ENCODE measurements around the gene NFIC.
"Not testable (repeated sequence)": the region's sequence is repeated elsewhere in the genome, so short reads cannot be mapped to it uniquely, and the experiment has no call there.

Gene NFIC

GRCh38 chr19:3338541-3339181 lies 27.7 kb upstream of the NFIC start:
- Histone ChIP-seq H3K36me3 (ENCODE audit: insufficient read depth, low read length) (no peaks in the 10 kb centered on the region), H3K9me3 (ENCODE audit: insufficient read depth, low read depth, low read length) (no peaks in the 10 kb centered on the region), H3K4me3 (ENCODE audit: low read length) (no peak overlapping the region), H3K9ac (ENCODE audit: low read depth, low read length) (no peak overlapping the region), H3K4me1 (ENCODE audit: insufficient read depth, low read length) (no peaks in the 10 kb centered on the region), H3K27ac (ENCODE audit: low read depth, low read length) (no peak overlapping the region), H3K27me3 (ENCODE audit: insufficient read depth, low read length) (peaks cover 4% of the 10 kb centered on the region; the same call in 1 of the 2 replicates)
- WGBS = 79% methylated on average over 12 of the region's 12 CpGs

DNA sequence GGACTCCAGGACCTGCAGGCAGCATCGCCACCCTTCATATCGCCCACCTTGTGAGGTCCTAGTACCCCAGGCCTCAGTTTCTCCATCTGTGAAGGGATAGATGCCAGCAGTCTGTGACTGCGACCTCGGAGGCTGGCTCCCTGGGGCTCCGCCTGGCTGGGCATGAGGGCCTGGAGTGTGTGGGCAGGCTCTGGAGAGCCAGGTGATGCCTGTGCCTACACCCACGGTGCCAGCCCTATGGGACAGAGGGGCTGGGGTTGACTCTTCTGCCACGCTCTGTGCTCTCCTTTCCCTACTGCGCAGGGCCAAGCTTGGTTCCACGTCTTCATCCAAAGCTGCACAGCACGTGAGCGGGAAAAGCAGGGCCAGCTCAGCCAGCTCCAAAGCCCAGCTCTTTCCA lies 26.0 kb upstream of the NFIC start:
- peaks cover 4% of the 10 kb centered on the region; the same call in 1 of the 2 replicates for H3K27me3 ChIP-seq (ENCODE audit: insufficient read depth, low read length)
- no peak overlapping the region for H3K4me3 ChIP-seq (ENCODE audit: low read length)
- WGBS = 83% methylated on average over 11 of the region's 11 CpGs
- H3K36me3 ChIP-seq (ENCODE audit: insufficient read depth, low read length) = no peaks in the 10 kb centered on the region
- H3K27ac ChIP-seq (ENCODE audit: low read depth, low read length) = no peak overlapping the region
- no peaks in the 10 kb centered on the region for H3K9me3 ChIP-seq (ENCODE audit: insufficient read depth, low read depth, low read length)
- no peaks in the 10 kb centered on the region for H3K4me1 ChIP-seq (ENCODE audit: insufficient read depth, low read length)
- H3K9ac ChIP-seq (ENCODE audit: low read depth, low read length) = no peak overlapping the region

DNA sequence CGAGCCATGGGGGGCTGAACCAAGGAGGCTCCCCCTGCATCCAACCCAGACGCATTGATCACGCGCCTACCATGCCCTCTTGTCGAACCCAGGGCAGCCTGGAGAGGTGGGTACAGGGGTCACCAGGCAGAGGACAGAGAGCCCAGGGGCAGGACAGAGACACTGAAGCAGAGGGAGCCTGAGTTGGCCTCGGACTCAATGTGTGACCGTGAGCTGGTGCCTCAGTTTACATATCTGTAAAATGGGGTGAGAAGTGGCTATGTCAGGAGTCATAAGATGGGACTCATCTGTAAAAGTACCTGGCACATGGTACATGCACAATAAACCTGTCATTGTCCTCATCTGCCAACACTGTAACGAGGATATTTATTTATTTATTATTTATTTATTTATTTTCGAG lies 24.1 kb upstream of the NFIC start:
- H3K9ac ChIP-seq (ENCODE audit: low read depth, low read length) = no peak overlapping the region
- no peaks in the 10 kb centered on the region for H3K4me1 ChIP-seq (ENCODE audit: insufficient read depth, low read length)
- H3K4me3 ChIP-seq (ENCODE audit: low read length) = no peak overlapping the region
- no peaks in the 10 kb centered on the region for H3K9me3 ChIP-seq (ENCODE audit: insufficient read depth, low read depth, low read length)
- 76% methylated on average over 8 of the region's 9 CpGs for WGBS
- peaks cover 15% of the 10 kb centered on the region for H3K27me3 ChIP-seq (ENCODE audit: insufficient read depth, low read length)
- no peaks in the 10 kb centered on the region for H3K36me3 ChIP-seq (ENCODE audit: insufficient read depth, low read length)
- no peak overlapping the region for H3K27ac ChIP-seq (ENCODE audit: low read depth, low read length)

DNA sequence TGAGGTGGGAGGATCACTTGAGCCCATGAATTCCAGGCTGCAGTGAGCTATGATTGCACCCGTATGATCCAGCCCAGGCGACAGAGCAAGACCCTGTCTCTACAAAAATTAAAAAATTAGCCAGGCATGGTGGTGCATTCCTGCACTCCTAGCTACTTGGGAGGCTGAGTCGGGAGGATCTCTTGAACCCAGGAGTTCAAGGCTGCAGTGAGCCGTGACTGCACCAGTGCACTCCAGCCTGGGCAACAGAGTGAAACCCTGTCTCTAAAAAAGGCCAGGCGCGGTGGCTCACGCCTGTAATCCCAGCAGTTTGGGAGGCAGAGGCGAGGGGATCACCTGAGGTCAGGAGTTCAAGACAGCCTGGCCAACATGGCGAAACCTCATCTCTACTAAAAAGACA lies 23.4 kb upstream of the NFIC start:
- 86% methylated on average over 9 of the region's 9 CpGs for WGBS
- peaks cover 16% of the 10 kb centered on the region for H3K27me3 ChIP-seq (ENCODE audit: insufficient read depth, low read length)
- not testable (repeated sequence) for H3K9ac ChIP-seq (ENCODE audit: low read depth, low read length); H3K4me1 ChIP-seq (ENCODE audit: insufficient read depth, low read length); H3K27ac ChIP-seq (ENCODE audit: low read depth, low read length); H3K36me3 ChIP-seq (ENCODE audit: insufficient read depth, low read length); H3K9me3 ChIP-seq (ENCODE audit: insufficient read depth, low read depth, low read length); H3K4me3 ChIP-seq (ENCODE audit: low read length)

DNA sequence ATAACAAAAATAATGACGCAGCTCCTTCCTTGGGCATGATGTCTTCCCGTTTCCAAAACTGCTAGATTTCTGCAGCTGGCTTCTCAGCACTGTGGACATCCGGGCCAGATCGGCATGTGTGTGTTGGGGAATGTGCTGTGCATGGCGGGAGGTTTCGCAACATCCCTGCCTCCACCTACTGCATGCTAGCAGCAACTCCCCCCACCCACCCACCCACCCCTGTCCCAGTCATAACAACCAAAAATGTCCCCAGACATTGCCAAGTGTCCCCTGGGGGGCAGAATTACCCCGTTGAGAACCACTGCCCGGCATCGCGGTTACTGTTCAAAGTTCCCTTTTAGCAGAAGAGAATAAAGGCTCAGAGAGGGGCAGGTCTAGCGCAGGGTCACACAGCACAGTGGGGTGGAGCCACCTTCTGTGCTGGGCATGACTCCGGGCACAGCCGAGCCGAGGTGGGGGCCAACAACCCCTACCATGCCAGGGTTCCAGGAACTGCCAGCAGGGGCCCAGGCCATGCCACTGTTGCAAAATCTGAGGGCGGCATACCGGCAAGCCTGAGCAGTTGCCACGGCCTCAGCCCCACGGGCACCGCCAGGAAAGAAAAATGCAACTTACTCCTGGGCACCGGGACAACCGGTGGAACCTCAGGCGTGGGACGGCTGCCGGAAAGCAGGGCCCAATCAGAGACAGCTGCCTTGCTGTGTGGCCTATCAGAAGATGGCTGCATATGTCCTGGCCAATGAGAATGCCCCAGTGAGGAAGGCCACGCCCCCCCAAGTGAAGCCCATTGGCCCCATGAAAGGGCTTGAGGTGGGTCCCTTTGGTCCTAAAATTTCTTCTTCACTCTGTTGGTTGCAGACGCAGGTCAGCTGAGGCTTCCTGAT lies 22.5 kb upstream of the NFIC start:
- WGBS = 75% methylated on average over 24 of the region's 26 CpGs
- Histone ChIP-seq H3K27ac (ENCODE audit: low read depth, low read length) (no peak overlapping the region), H3K36me3 (ENCODE audit: insufficient read depth, low read length) (no peaks in the 10 kb centered on the region), H3K4me3 (ENCODE audit: low read length) (no peak overlapping the region), H3K4me1 (ENCODE audit: insufficient read depth, low read length) (no peaks in the 10 kb centered on the region), H3K9me3 (ENCODE audit: insufficient read depth, low read depth, low read length) (no peaks in the 10 kb centered on the region), H3K9ac (ENCODE audit: low read depth, low read length) (no peak overlapping the region), H3K27me3 (ENCODE audit: insufficient read depth, low read length) (peaks cover 20% of the 10 kb centered on the region)

DNA sequence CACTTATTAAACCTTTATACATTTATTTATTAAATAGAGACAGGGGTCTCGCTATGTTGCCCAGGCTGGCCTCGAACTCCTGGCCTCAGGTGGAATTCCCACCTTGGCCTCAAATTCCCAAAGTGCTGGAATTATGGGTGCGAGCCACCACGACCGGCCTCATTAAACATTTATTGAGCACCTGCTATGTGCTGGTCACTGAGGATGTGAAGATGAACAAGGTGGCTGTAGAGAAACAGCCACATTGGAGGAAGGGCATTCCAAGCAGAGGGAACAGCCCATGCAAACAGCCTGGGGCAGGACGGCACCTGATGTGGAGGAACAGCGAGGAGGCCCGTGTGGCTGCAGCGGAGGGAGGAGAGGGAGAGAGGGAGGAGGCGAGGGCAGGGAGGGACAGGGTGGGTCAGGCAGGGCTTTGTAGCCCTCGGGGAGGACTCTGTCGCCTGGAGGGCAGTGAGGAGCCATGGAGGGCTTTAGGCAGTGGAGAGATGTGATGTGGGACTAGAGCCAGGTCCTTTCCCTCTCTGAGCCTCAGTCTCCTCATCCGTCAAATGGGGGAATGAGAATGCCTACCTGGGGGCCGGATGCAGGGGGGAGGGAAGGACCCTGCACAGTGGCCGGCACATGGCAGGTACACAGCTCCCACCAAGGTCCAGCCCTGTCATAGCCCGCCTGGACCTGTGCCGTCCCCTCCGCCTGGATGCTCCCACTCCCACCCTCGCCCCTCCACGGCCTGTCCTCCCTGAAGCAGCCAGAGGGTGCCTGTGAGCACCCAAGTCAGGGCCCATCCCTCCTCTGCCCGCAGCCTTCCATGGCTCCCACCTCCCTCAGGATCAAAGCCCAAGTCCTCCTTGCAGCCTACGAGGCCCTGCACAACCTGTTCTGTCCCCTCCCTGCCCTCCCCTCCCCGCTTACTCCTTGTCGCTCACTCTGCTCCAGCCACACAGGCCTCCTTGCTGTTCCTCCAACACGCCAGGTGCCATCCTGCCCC lies 21.5 kb upstream of the NFIC start:
- H3K36me3 ChIP-seq (ENCODE audit: insufficient read depth, low read length) = no peaks in the 10 kb centered on the region
- no peak overlapping the region for H3K4me3 ChIP-seq (ENCODE audit: low read length)
- H3K4me1 ChIP-seq (ENCODE audit: insufficient read depth, low read length) = no peaks in the 10 kb centered on the region
- H3K27ac ChIP-seq (ENCODE audit: low read depth, low read length) = no peak overlapping the region
- H3K9me3 ChIP-seq (ENCODE audit: insufficient read depth, low read depth, low read length) = no peaks in the 10 kb centered on the region
- WGBS = 79% methylated on average over 25 of the region's 25 CpGs
- no peak overlapping the region for H3K9ac ChIP-seq (ENCODE audit: low read depth, low read length)
- H3K27me3 ChIP-seq (ENCODE audit: insufficient read depth, low read length) = peaks cover 23% of the 10 kb centered on the region

GRCh38 chr19:3345850-3346460 lies 20.4 kb upstream of the NFIC start:
- WGBS = 70% methylated on average over 14 of the region's 15 CpGs
- Histone ChIP-seq H3K9ac (ENCODE audit: low read depth, low read length) (no peak overlapping the region), H3K27me3 (ENCODE audit: insufficient read depth, low read length) (peaks cover 33% of the 10 kb centered on the region), H3K36me3 (ENCODE audit: insufficient read depth, low read length) (no peaks in the 10 kb centered on the region), H3K4me1 (ENCODE audit: insufficient read depth, low read length) (no peaks in the 10 kb centered on the region), H3K9me3 (ENCODE audit: insufficient read depth, low read depth, low read length) (no peaks in the 10 kb centered on the region), H3K27ac (ENCODE audit: low read depth, low read length) (no peak overlapping the region), H3K4me3 (ENCODE audit: low read length) (no peak overlapping the region)

GRCh38 chr19:3346677-3347353 lies 19.6 kb upstream of the NFIC start:
- Histone ChIP-seq H3K9ac (ENCODE audit: low read depth, low read length) (no peak overlapping the region), H3K27me3 (ENCODE audit: insufficient read depth, low read length) (peaks cover 39% of the 10 kb centered on the region), H3K36me3 (ENCODE audit: insufficient read depth, low read length) (no peaks in the 10 kb centered on the region), H3K4me3 (ENCODE audit: low read length) (no peak overlapping the region), H3K9me3 (ENCODE audit: insufficient read depth, low read depth, low read length) (no peaks in the 10 kb centered on the region), H3K27ac (ENCODE audit: low read depth, low read length) (no peak overlapping the region), H3K4me1 (ENCODE audit: insufficient read depth, low read length) (no peaks in the 10 kb centered on the region)
- WGBS = 71% methylated on average over 23 of the region's 23 CpGs

- H3K9me3 ChIP-seq (ENCODE audit: insufficient read depth, low read depth, low read length) = no peaks in the 10 kb centered on the region
- no peaks in the 10 kb centered on the region for H3K36me3 ChIP-seq (ENCODE audit: insufficient read depth, low read length)
- no peak overlapping the region for H3K9ac ChIP-seq (ENCODE audit: low read depth, low read length)
- H3K27me3 ChIP-seq (ENCODE audit: insufficient read depth, low read length) = peaks cover 50% of the 10 kb centered on the region
- H3K4me1 ChIP-seq (ENCODE audit: insufficient read depth, low read length) = no peaks in the 10 kb centered on the region
- H3K27ac ChIP-seq (ENCODE audit: low read depth, low read length) = no peak overlapping the region
- WGBS = 81% methylated on average over 11 of the region's 11 CpGs
- H3K4me3 ChIP-seq (ENCODE audit: low read length) = no peak overlapping the region
These were observed 18.3 kb upstream of the NFIC start for GRCh38 chr19:3348042-3348441.

- H3K9me3 ChIP-seq (ENCODE audit: insufficient read depth, low read depth, low read length); H3K27ac ChIP-seq (ENCODE audit: low read depth, low read length); H3K36me3 ChIP-seq (ENCODE audit: insufficient read depth, low read length); H3K9ac ChIP-seq (ENCODE audit: low read depth, low read length); H3K4me1 ChIP-seq (ENCODE audit: insufficient read depth, low read length); H3K4me3 ChIP-seq (ENCODE audit: low read length): not testable (repeated sequence)
- 87% methylated on average over 10 of the region's 11 CpGs for WGBS
- peaks cover 55% of the 10 kb centered on the region for H3K27me3 ChIP-seq (ENCODE audit: insufficient read depth, low read length)
These were observed 17.9 kb upstream of the NFIC start for GRCh38 chr19:3348469-3348868.
